HK-2 (cell line): Measurements from ENCODE around the gene KDM4B.

Source experiments
- DNase-seq: peaks from one replicate; pipeline ENCODE4 v3.0.0-alpha.2; 2018; ENCODE audit not compliant: unreplicated experiment

The KDM4B gene

GRCh38 chr19:5134691-5135090, 165.8 kb downstream of the KDM4B start:
- DNase-seq = no peak

- DNase-seq = no peak
Measured at GRCh38 chr19:5136073-5136855, 167.4 kb downstream of the KDM4B start.

- no peak for DNase-seq
Measured at GRCh38 chr19:5137114-5137513, 168.2 kb downstream of the KDM4B start.

- no peak for DNase-seq
Measured at GRCh38 chr19:5137571-5138124, 168.7 kb downstream of the KDM4B start.

- DNase-seq = no peak
Measured at GRCh38 chr19:5138606-5139582, 170.0 kb downstream of the KDM4B start.

GRCh38 chr19:5139583-5140325, 170.8 kb downstream of the KDM4B start:
- no peak for DNase-seq

- DNase-seq = no peak
Measured at GRCh38 chr19:5141129-5141849, 172.4 kb downstream of the KDM4B start.

- DNase-seq = no peak
Measured at GRCh38 chr19:5141850-5142724, 173.2 kb downstream of the KDM4B start.

GRCh38 chr19:5142725-5143097, 173.8 kb downstream of the KDM4B start:
- no peak for DNase-seq

GRCh38 chr19:5143471-5144411, 174.8 kb downstream of the KDM4B start:
- no peak for DNase-seq

GRCh38 chr19:5144545-5145179, 175.7 kb downstream of the KDM4B start:
- no peak for DNase-seq

- DNase-seq = no peak
Measured at GRCh38 chr19:5145521-5146511, 176.9 kb downstream of the KDM4B start.

GRCh38 chr19:5147074-5147977, 178.4 kb downstream of the KDM4B start:
- DNase-seq = no peak

GRCh38 chr19:5147978-5148793, 179.3 kb downstream of the KDM4B start:
- DNase-seq = no peak

- DNase-seq = no peak
Measured at GRCh38 chr19:5148794-5149190, 179.9 kb downstream of the KDM4B start.
